ENCODE results near the gene NAA20.
"Not testable (repeated sequence)": the region's sequence is repeated elsewhere in the genome, so short reads cannot be mapped to it uniquely, and the experiment has no call there.

DNA sequence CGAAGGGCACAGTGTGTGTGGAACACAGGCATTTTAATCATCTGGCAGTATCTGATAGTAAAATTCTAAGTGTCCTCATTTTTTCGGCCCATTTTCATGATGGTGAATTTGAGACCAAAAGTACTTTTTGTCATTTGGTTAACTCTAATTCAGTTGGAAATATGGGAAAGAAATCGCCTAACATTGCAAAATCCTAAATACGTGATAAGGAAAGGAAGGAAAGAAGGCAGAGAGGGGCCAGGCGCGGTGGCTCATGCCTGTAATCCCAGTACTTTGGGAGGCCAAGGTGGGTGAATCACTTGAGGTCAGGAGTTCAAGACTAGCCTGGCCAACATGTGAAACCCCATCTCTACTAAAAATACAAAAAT is 13.2 kb upstream of the NAA20 start:
- not testable (repeated sequence) for TF ChIP-seq ZNF274 (IDR thresholded peaks at IDR 0.05; ENCODE audit: low read depth, low read length); SUZ12 (IDR thresholded peaks at IDR 0.05; ENCODE audit: extremely low read depth, insufficient read depth, insufficient read length)
